Left ventricle myocardium inferior (tissue), 1 donor: ENCODE results near the gene ZNF888. TPM values are rescaled to one million over a fixed set of nuclear protein-coding genes. Genes with fewer than 3 reads are reported as not detected.
A peak's percentile ranks its signal among the peaks of the same experiment; 100 is the strongest.
"Not testable (repeated sequence)": the region's sequence is repeated elsewhere in the genome, so short reads cannot be mapped to it uniquely, and the experiment has no call there.

Source experiments
- DNase-seq: peaks from one replicate; pipeline ENCODE4 v3.0.0-alpha.2; 2020
- H3K27ac ChIP-seq: fragments of 200-600 bp; replicated peaks from 2 replicates; pipeline ENCODE4 v1.8.0; 2021
- H3K27me3 ChIP-seq: fragments of 200-600 bp; 2 replicates; pipeline ENCODE4 v1.8.0; 2021; ENCODE audit warnings: low read depth
- H3K36me3 ChIP-seq: fragments of 200-600 bp; 2 replicates; pipeline ENCODE4 v1.8.0; 2021
- H3K4me1 ChIP-seq: fragments of 200-600 bp; 2 replicates; pipeline ENCODE4 v1.8.0; 2021
- H3K4me3 ChIP-seq: fragments of 200-600 bp; 2 replicates; pipeline ENCODE4 v1.8.0; 2021; ENCODE audit warnings: mild to moderate bottlenecking, moderate library complexity
- H3K9me3 ChIP-seq: fragments of 200-600 bp; replicated peaks from 2 replicates; pipeline ENCODE4 v1.8.0; 2021
- CTCF ChIP-seq: fragments of 200-600 bp; IDR thresholded peaks from 2 replicates; pipeline ENCODE4 v1.8.0; 2021; ENCODE audit warnings: antibody characterized with exemption, mild to moderate bottlenecking, borderline replicate concordance
- intact Hi-C: fragments of 100-400 bp; cut with micrococcal nuclease; formaldehyde crosslinking; loops from one replicate; pipeline ENCODE4 v1.11.0; 2022
- total RNA-seq: library from RNA; stranded (reverse); fragmentation: NEBNext Ultra II Directional; extraction: Animal tissue kit (Norgen Biotek cat#: 25700); gene quantifications from one replicate; pipeline ENCODE4 v1.2.1, GENCODE V29; 2021
- donor health status: DM: no; HTN: yes; CAD: no; lungs with severe emphysema.

ZNF888 gene
- total RNA-seq, 1 donor from 2014 or later: 1.6 TPM

- intact Hi-C loops, H3K4me1 ChIP-seq, H3K27me3 ChIP-seq, H3K9me3 ChIP-seq: not testable (repeated sequence)
- DNase-seq: peak; percentile 60
- peak within 1 kb of the TSS; percentile 60 for H3K27ac ChIP-seq
- H3K36me3 ChIP-seq: peaks cover 16% of the 10 kb centered on the region
- peak; percentile 33 for TF ChIP-seq CTCF
- peak within 1 kb of the TSS; percentile 76 for H3K4me3 ChIP-seq
Measured at GRCh38 chr19:52857378-52858191, 65.6 kb downstream of the ZNF888 start, which contains the start of gene ZNF468. ZNF468 (minus strand) TSS chr19:52857619; CDS start chr19:52854272, 3,347 bp downstream.

DNA sequence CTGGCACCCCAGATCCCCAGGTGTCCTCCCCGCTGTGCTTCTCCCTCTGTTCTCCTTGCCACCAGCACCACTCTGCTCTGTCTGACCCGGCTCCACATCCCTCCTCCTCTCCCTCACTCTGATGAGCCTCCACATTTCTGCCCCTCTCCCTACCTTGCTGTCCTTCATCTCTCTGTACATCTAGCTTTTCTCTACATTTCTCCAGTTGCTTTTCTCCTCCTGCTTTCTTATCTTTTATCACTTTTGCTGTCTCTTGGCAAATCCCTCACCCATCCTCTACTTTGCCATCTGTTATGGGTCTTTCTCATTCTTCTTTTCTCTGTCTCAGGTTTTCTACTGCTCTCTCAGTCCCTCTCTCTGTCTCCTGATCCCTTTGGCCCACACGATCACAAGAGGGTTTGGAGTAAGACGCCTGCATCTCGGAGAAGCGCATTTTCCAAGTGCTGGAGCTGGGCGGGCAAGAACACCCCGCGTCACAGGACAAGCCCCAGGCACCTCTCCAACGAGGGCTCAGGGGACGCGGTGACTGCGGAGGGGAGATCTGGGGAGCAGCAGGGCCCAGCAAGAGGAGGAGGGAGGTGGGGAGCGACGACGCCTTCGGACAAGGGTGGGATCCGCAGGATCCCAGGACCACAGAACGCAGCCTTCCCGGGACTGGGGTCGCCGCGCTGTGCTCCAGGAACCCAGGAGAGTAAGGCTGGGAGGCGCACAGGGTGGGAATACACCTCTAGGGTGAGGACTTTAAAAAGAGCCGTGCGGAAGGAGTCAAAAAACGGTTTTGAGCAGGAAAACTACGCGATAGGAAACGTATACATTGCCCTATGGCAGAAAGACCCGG is 66.5 kb downstream of the ZNF888 start:
- peaks cover 24% of the 10 kb centered on the region for H3K36me3 ChIP-seq
- intact Hi-C loops, H3K4me1 ChIP-seq, H3K27me3 ChIP-seq, DNase-seq, H3K9me3 ChIP-seq: not testable (repeated sequence)
- peak overlapping the region; percentile 76 for H3K4me3 ChIP-seq
- H3K27ac ChIP-seq: peak overlapping the region; percentile 60

Other genes with a start within 250 kb of the ZNF888 start
- 7.0 TPM for gene ZNF611, start 188.4 kb downstream of the ZNF888 start, total RNA-seq
- 2.9 TPM for gene ZNF600, start 136.6 kb downstream of the ZNF888 start, total RNA-seq
- gene ZNF28, start 101.8 kb downstream of the ZNF888 start, total RNA-seq: 7.1 TPM
- gene ZNF468, start 65.8 kb downstream of the ZNF888 start, total RNA-seq: 8.3 TPM
- gene ZNF320, start 25.8 kb downstream of the ZNF888 start, total RNA-seq: 11.1 TPM
- gene ZNF816, start 39.5 kb upstream of the ZNF888 start, total RNA-seq: 5.9 TPM
- 0.11 TPM for gene ERVV-1, start 90.5 kb upstream of the ZNF888 start, total RNA-seq
- not detected for gene ERVV-2, start 121.3 kb upstream of the ZNF888 start, total RNA-seq
- gene ZNF160, start 180.0 kb upstream of the ZNF888 start, total RNA-seq: 16.8 TPM
- 21.0 TPM for gene ZNF415, start 209.5 kb upstream of the ZNF888 start, total RNA-seq
- gene ZNF347, start 235.6 kb upstream of the ZNF888 start, total RNA-seq: 7.3 TPM